Neural crest cell (in vitro differentiated cells): ENCODE results near the gene GIPC1. TPM values are rescaled to one million over a fixed set of nuclear protein-coding genes. Genes with fewer than 3 reads are reported as not detected.

ENCODE experiments used
- DNase-seq: peaks from one replicate; pipeline ENCODE4 v3.0.0; 2021; ENCODE audit warnings: low read depth, mixed read lengths, low spot score
- H3K27ac Mint-ChIP-seq: one replicate; pipeline ENCODE4 v1.8.0; 2021; ENCODE audit warnings: mild to moderate bottlenecking, mixed read lengths; ENCODE audit not compliant: unreplicated experiment
- H3K27me3 Mint-ChIP-seq: 2 replicates; pipeline ENCODE4 v1.8.0; 2021; ENCODE audit warnings: low read depth, mild to moderate bottlenecking, mixed read lengths
- H3K36me3 Mint-ChIP-seq: 2 replicates; pipeline ENCODE4 v1.8.0; 2021; ENCODE audit warnings: low read depth, mild to moderate bottlenecking, mixed read lengths
- H3K4me1 Mint-ChIP-seq: 2 replicates; pipeline ENCODE4 v1.8.0; 2021; ENCODE audit warnings: mixed read lengths
- H3K4me3 Mint-ChIP-seq: one replicate; pipeline ENCODE4 v1.8.0; 2021; ENCODE audit warnings: mild to moderate bottlenecking, mixed read lengths
- H3K9me3 Mint-ChIP-seq: 2 replicates; pipeline ENCODE4 v1.8.0; 2021; ENCODE audit warnings: mixed read lengths
- CTCF ChIP-seq: fragments of 200-600 bp; sonication (generic); conservative IDR thresholded peaks from 2 replicates; pipeline ENCODE4 v1.5.0; 2021; ENCODE audit warnings: antibody characterized with exemption, mild to moderate bottlenecking
- total RNA-seq: library from RNA; stranded (reverse); gene quantifications from 2 replicates; pipeline ENCODE4 v1.2.1, GENCODE V29; 2021

Gene GIPC1
- total RNA-seq, 1 donor from 2014 or later: 72.5 TPM

- TF ChIP-seq CTCF: no peak
- Mint-ChIP-seq H3K27me3 (no peaks in the 10 kb centered on the region), H3K27ac (no peak overlapping the region), H3K4me1 (peaks cover 30% of the 10 kb centered on the region), H3K9me3 (no peaks in the 10 kb centered on the region), H3K4me3 (peak overlapping the region; percentile 93), H3K36me3 (peaks cover 12% of the 10 kb centered on the region)
- DNase-seq: no peak
Measured at GRCh38 chr19:14494411-14494810, 1.5 kb downstream of the GIPC1 start.

GRCh38 chr19:14492756-14493337 is 3.1 kb downstream of the GIPC1 start:
- no peak for DNase-seq
- Mint-ChIP-seq H3K4me1 (peaks cover 30% of the 10 kb centered on the region), H3K27me3 (no peaks in the 10 kb centered on the region), H3K27ac (peak overlapping the region; percentile 35), H3K9me3 (no peaks in the 10 kb centered on the region), H3K4me3 (peak overlapping the region; percentile 66), H3K36me3 (peaks cover 16% of the 10 kb centered on the region)
- TF ChIP-seq CTCF: no peak

- H3K4me3 Mint-ChIP-seq: peak overlapping the region; percentile 41
- H3K27me3 Mint-ChIP-seq: no peaks in the 10 kb centered on the region
Measured at GRCh38 chr19:14487370-14488125, 8.4 kb downstream of the GIPC1 start.

GRCh38 chr19:14482172-14482941 is 13.6 kb downstream of the GIPC1 start:
- H3K27me3 Mint-ChIP-seq: no peaks in the 10 kb centered on the region
- H3K36me3 Mint-ChIP-seq: peaks cover 2% of the 10 kb centered on the region

More at GRCh38 chr19:14487370-14488125, 8.4 kb downstream of the GIPC1 start:
- Mint-ChIP-seq H3K27ac (no peak overlapping the region), H3K36me3 (peaks cover 12% of the 10 kb centered on the region), H3K4me1 (peaks cover 3% of the 10 kb centered on the region), H3K9me3 (no peaks in the 10 kb centered on the region)
- TF ChIP-seq CTCF: no peak
- no peak for DNase-seq

More at GRCh38 chr19:14482172-14482941, 13.6 kb downstream of the GIPC1 start:
- no peak for DNase-seq
- H3K4me1 Mint-ChIP-seq: peaks cover 3% of the 10 kb centered on the region
- H3K4me3 Mint-ChIP-seq: no peak overlapping the region
- no peak for TF ChIP-seq CTCF
- no peaks in the 10 kb centered on the region for H3K9me3 Mint-ChIP-seq
- no peak overlapping the region for H3K27ac Mint-ChIP-seq
